ENCODE results near the gene CCDC70. TPM values are rescaled to one million over a fixed set of nuclear protein-coding genes. Genes with fewer than 3 reads are reported as not detected.

Gene CCDC70
- total and polyA plus RNA-seq, 2 of the 8 experiments (the other 6 are each of a cell fraction or from before 2014, with no cell fraction given): not detected

DNA sequence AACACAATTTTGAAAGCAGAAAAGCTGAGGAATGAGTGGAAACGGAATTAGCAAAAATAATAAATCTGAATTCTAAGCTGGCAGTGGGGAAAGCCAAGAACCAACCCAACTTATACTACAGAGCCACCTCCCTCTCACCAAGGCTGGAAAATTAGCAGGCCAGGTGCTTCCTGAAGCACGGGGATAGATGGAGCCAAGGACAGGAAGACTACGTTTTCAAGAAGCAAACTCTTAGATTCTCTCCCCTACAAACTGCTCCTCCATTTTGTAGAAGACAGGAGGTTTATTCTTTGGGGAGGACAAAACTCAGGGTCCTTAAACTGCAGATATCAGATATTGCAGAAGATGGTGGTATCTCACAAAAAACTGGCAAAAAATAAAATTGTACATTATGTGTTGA lies 8.8 kb downstream of the CCDC70 start:
- H3K9me3 ChIP-seq (ENCODE audit: insufficient read depth in 2 of 2, low read depth in 1 of 2, low read length in 1 of 2): no peaks in the 10 kb centered on the region
- H2BK120ac ChIP-seq (replicated peaks; ENCODE audit: low read depth, low read length): no peak overlapping the region
- no peaks in the 10 kb centered on the region for H3K4me1 ChIP-seq (replicated peaks in 1 of 4; ENCODE audit: control insufficient read depth in 3 of 4, insufficient read depth in 4 of 4, low read length in 3 of 4)
- TF ChIP-seq SAP30 (IDR thresholded peaks at IDR 0.05; ENCODE audit: insufficient read depth, insufficient replicate concordance, low read length) (no peak), POLR2AphosphoS5 (IDR thresholded peaks at IDR 0.05; ENCODE audit: low read depth, low read length) (no peak), TEAD4 (IDR thresholded peaks at IDR 0.05; ENCODE audit: low read depth, low read length) (no peak), SP1 (IDR thresholded peaks at IDR 0.05; ENCODE audit: low read depth, low read length) (no peak), SP4 (IDR thresholded peaks at IDR 0.05; ENCODE audit: low read length) (no peak), BRCA1 (IDR thresholded peaks at IDR 0.05; ENCODE audit: low read depth, low read length) (no peak)
- no peaks in the 10 kb centered on the region; the same call in 1 of the 2 replicates for H3K23me2 ChIP-seq (ENCODE audit: low read depth, low read length)
- H2BK12ac ChIP-seq (ENCODE audit: low read depth, low read length): no peak overlapping the region
- FAIRE-seq (no peak), DNase-seq (ENCODE audit: low read depth in 1 of 2, low spot score in 2 of 2) (no peak)
- no peak overlapping the region for H2BK15ac ChIP-seq (ENCODE audit: low read length)
- no peak overlapping the region for H3K14ac ChIP-seq (ENCODE audit: insufficient read length)
- H3K23ac ChIP-seq (ENCODE audit: insufficient read length): no peak overlapping the region
- WGBS, 2 experiments (ENCODE audit: extremely low coverage in 1 of 2, insufficient coverage in 1 of 2, insufficient read length in 1 of 2, insufficient replicate concordance in 2 of 2, low coverage in 1 of 2, low lambda C conversion rate in 2 of 2, missing lambda C conversion rate in 1 of 2): 78% methylated on average over 3 of the region's 3 CpGs; no CpG with 5 or more reads in 1 of the 2 experiments
- H4K20me1 ChIP-seq (replicated peaks in 1 of 2; ENCODE audit: control insufficient read depth in 1 of 2, insufficient read depth in 2 of 2, low read length in 2 of 2): no peaks in the 10 kb centered on the region
- no peak overlapping the region for H3K4me3 ChIP-seq (ENCODE audit: extremely low read depth in 1 of 4, insufficient read depth in 2 of 4, low read depth in 3 of 4, low read length in 4 of 4)
- H2BK20ac ChIP-seq (ENCODE audit: low read length): no peak overlapping the region
- H4K8ac ChIP-seq (ENCODE audit: extremely low read depth, insufficient read depth, low read length): no peak overlapping the region
- no peaks in the 10 kb centered on the region for H3K79me1 ChIP-seq (ENCODE audit: low read depth, low read length)
- no peak overlapping the region for H3K4ac ChIP-seq (replicated peaks; ENCODE audit: insufficient read length, low read depth, low read length)
- no peaks in the 10 kb centered on the region for H3K79me2 ChIP-seq (ENCODE audit: control insufficient read depth in 1 of 2, insufficient read depth in 2 of 2, low read length in 2 of 2)
- CTCF ChIA-PET (ENCODE audit: partially characterized antibody): interaction anchor here (1.5 kb wide), 1 partner anchor 21 kb away, joined by 4 read pairs; no protein-coding TSS in a partner anchor
- H3K56ac ChIP-seq (replicated peaks; ENCODE audit: insufficient read length, low read depth, low read length): no peak overlapping the region
- no peaks in the 10 kb centered on the region for H3K27me3 ChIP-seq (replicated peaks in 1 of 4; ENCODE audit: control insufficient read depth in 3 of 4, extremely low read depth in 1 of 4, insufficient read depth in 3 of 4, low read length in 3 of 4)
- no peak overlapping the region for H3K9ac ChIP-seq (replicated peaks in 1 of 4; ENCODE audit: extremely low read depth in 1 of 4, low read depth in 3 of 4, low read length in 3 of 4)
- H3K18ac ChIP-seq (ENCODE audit: extremely low read depth, low read length): no peak overlapping the region
- POLR2A ChIA-PET (ENCODE audit: partially characterized antibody): no interaction called here
- H3K4me2 ChIP-seq (ENCODE audit: insufficient read depth in 1 of 2, low read depth in 2 of 2, low read length in 2 of 2): no peak overlapping the region
- H4K91ac ChIP-seq (replicated peaks; ENCODE audit: insufficient read length, low read length): no peak overlapping the region
- no peak overlapping the region for H4K5ac ChIP-seq (ENCODE audit: insufficient read length, low read depth, low read length)
- H2AFZ ChIP-seq (ENCODE audit: low read length): no peak overlapping the region
- H2AK5ac ChIP-seq (ENCODE audit: low read depth, low read length): no peak overlapping the region
- no peaks in the 10 kb centered on the region for H3K36me3 ChIP-seq (ENCODE audit: control insufficient read depth in 2 of 4, insufficient read depth in 4 of 4, low read length in 3 of 4)
- no peak overlapping the region for H3K27ac ChIP-seq (ENCODE audit: low read depth, low read length)
- H2BK5ac ChIP-seq (ENCODE audit: low read depth, low read length): no peak overlapping the region

Data from H1 (cell line).